Cardiac muscle cell (in vitro differentiated cells and primary cell): ENCODE data around the gene NUDCD2. TPM values are rescaled to one million over a fixed set of nuclear protein-coding genes. Genes with fewer than 3 reads are reported as not detected.

Experiments used
- DNase-seq, 2 donors: peaks; one replicate each; pipeline versions ENCODE4 v3.0.0 to v3.0.0-alpha.2; 2010 to 2017; ENCODE audit warnings: low read depth in 1 of 2, low spot score in 1 of 2
- H3K27ac ChIP-seq: fragments of 200-600 bp; sonication (generic); 2 replicates; pipeline ENCODE4 v1.5.1; 2016
- H3K27me3 ChIP-seq: fragments of 200-600 bp; sonication (generic); 2 replicates; pipeline ENCODE4 v1.6.0; 2016; ENCODE audit warnings: control low read depth
- H3K36me3 ChIP-seq: fragments of 200-600 bp; sonication (generic); 2 replicates; pipeline ENCODE4 v1.5.1; 2016; ENCODE audit warnings: control low read depth
- H3K4me1 ChIP-seq: fragments of 200-600 bp; sonication (generic); 2 replicates; pipeline ENCODE4 v1.8.1; 2017; ENCODE audit warnings: low read depth, mild to moderate bottlenecking, mixed run types
- H3K4me3 ChIP-seq: fragments of 200-600 bp; sonication (generic); 2 replicates; pipeline ENCODE4 v1.5.1; 2016; ENCODE audit warnings: mild to moderate bottlenecking
- H3K9me3 ChIP-seq: fragments of 200-600 bp; sonication (generic); 2 replicates; pipeline ENCODE4 v1.5.1; 2017; ENCODE audit warnings: low read depth, mild to moderate bottlenecking, control low read depth
- CTCF ChIP-seq: IDR thresholded peaks from 2 replicates; pipeline ENCODE4 v1.5.1; 2012; ENCODE audit warnings: low read depth, mild to moderate bottlenecking, low read length
- polyA plus RNA-seq: library from polyadenylated mRNA; unstranded; fragments of >200 nt; fragmentation: Nextera tagmentation; extraction: Ambion mirVana; gene quantifications from 2 replicates; pipeline ENCODE4 v1.2.1, GENCODE V29; 2016
- total RNA-seq: library from RNA; depleted of rRNA; stranded (reverse); fragments of >200 nt; gene quantifications from 2 replicates; pipeline ENCODE4 v1.2.3, GENCODE V29; 2016

NUDCD2 gene
- total RNA-seq: 9.2 and 16.5 TPM in 2 replicates
- 78.6 and 117 TPM in 2 replicates for polyA plus RNA-seq

- peak; percentile 22 for TF ChIP-seq CTCF
- H3K27ac ChIP-seq: peak within 1 kb of the TSS; percentile 98
- peak within 1 kb of the TSS; percentile 51 for H3K4me3 ChIP-seq
- H3K27me3 ChIP-seq: no peaks in the 10 kb centered on the region
- peaks cover 11% of the 10 kb centered on the region for H3K4me1 ChIP-seq
- no peaks in the 10 kb centered on the region for H3K36me3 ChIP-seq
- H3K9me3 ChIP-seq: no peaks in the 10 kb centered on the region
- DNase-seq: peak; percentile 97 to 99
Measured at GRCh38 chr5:163459819-163460561, at the start of gene NUDCD2. Gene NUDCD2 (minus strand): TSS chr5:163460102. CDS start chr5:163460050, 52 bp downstream.

DNA sequence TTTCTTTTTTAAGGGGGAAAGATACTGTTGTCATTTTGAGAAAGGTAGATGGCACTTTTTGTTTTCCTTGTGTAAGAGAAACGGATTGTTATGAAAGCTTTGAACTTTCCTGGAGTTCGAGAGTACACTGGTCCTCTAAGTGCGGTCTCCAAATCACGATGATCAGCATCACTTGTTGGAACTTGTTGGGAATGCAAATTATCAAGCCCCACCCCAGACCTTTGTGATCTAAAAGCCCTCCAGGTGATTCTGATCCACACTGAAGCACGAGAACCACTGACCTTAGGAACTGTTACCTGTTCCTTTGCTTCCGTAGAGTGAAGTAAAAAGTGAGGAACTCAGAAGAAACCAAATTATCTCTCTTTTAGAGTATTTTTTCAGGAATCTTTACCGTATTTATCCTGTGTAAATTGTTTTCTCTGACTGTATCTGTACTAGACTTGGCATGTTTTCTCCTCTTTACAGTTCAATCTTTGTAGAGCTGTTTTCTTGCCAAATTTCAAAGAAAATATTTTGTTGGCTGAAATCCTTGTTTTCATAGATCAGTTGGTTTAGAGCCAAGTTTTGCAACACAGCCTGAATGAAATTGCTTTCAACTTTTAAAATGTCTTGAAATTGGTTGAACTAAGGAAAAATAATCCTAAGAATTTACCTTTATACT lies 49.5 kb upstream of the NUDCD2 start:
- Histone ChIP-seq H3K27ac (no peak overlapping the region), H3K4me1 (no peaks in the 10 kb centered on the region), H3K27me3 (no peaks in the 10 kb centered on the region), H3K9me3 (no peaks in the 10 kb centered on the region), H3K4me3 (no peak overlapping the region), H3K36me3 (peaks cover 28% of the 10 kb centered on the region)
- DNase-seq: peak in 1 of 2 donors; percentile 87
- TF ChIP-seq CTCF: no peak

DNA sequence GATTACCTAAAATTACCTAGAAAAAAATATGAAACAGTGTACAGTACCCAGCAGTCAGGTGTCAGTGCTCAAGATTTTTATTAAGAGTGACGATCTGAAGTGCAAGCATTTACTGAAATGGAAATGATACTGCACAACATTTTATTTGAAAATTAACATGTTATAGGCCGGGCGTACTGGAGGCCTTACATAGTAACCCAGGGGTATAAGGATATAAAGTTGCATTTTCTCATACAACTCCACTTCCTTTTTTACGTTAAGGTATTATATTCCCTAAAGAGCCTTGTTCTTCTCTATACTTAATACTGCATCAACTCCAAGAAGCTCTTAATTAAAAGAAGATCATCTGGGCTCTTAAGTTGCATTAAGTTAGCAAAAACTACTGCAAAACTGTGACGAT lies 48.9 kb upstream of the NUDCD2 start:
- Histone ChIP-seq H3K4me3 (no peak overlapping the region), H3K27ac (no peak overlapping the region)

GRCh38 chr5:163506726-163507125 lies 46.8 kb upstream of the NUDCD2 start:
- TF ChIP-seq CTCF: no peak
- Histone ChIP-seq H3K4me1 (peaks cover 7% of the 10 kb centered on the region), H3K4me3 (peak overlapping the region; percentile 85), H3K9me3 (no peaks in the 10 kb centered on the region), H3K36me3 (peaks cover under 1% of the 10 kb centered on the region), H3K27me3 (no peaks in the 10 kb centered on the region), H3K27ac (peak overlapping the region; percentile 94)
- no peak for DNase-seq

More for the DNA sequence above, 48.9 kb upstream of the NUDCD2 start:
- TF ChIP-seq CTCF: no peak
- no peaks in the 10 kb centered on the region for H3K9me3 ChIP-seq
- no peak for DNase-seq
- H3K4me1 ChIP-seq: no peaks in the 10 kb centered on the region
- H3K27me3 ChIP-seq: no peaks in the 10 kb centered on the region
- H3K36me3 ChIP-seq: peaks cover 21% of the 10 kb centered on the region

- TF ChIP-seq CTCF: no peak
- Histone ChIP-seq H3K4me3 (peak overlapping the region; percentile 85), H3K36me3 (no peaks in the 10 kb centered on the region)
Measured at GRCh38 chr5:163506095-163506457, 46.2 kb upstream of the NUDCD2 start.

More at GRCh38 chr5:163506095-163506457, 46.2 kb upstream of the NUDCD2 start:
- no peak for DNase-seq
- Histone ChIP-seq H3K9me3 (no peaks in the 10 kb centered on the region), H3K27ac (peak overlapping the region; percentile 94), H3K27me3 (no peaks in the 10 kb centered on the region), H3K4me1 (peaks cover 7% of the 10 kb centered on the region)
